ENCODE data around the gene SHCBP1L.

DNA sequence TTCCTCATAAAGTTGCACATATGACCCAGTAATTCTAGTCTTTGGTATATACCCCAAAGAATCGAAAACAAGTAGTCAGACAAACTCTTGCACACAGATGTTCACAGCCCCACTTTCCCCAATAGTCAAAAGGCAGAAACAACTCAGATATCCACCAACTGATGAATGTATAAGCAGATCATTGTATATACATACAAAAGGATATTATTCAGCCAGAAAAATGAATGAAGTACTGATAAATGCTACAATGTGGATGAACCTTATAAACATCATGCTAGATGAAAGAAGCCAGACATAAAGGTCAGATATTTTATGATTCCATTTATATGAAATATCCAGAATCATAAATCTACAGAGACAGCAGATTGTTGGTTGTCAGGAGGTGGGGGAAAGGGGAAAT lies 27.3 kb downstream of the SHCBP1L start:
- TF ChIP-seq POLR2AphosphoS5 (IDR thresholded peaks at IDR 0.05; ENCODE audit: low read depth, low read length) = no peak
- TF ChIP-seq CTCF (IDR thresholded peaks at IDR 0.05) = no peak
- TF ChIP-seq REST (IDR thresholded peaks at IDR 0.05; ENCODE audit: insufficient read depth in 1 of 2, low read depth in 2 of 2, low read length in 1 of 2) = no peak
- no peak for TF ChIP-seq TCF7L2 (IDR thresholded peaks at IDR 0.05; ENCODE audit: low read depth, low read length)
- TF ChIP-seq SIN3A (IDR thresholded peaks at IDR 0.05; ENCODE audit: borderline replicate concordance, insufficient read depth, low read depth, low read length) = no peak
